Fibroblast of the aortic adventitia (primary cell): Measurements from ENCODE around the gene PRDX3. TPM values are rescaled to one million over a fixed set of nuclear protein-coding genes. Genes with fewer than 3 reads are reported as not detected.

Experiments
- DNase-seq: peaks from one replicate; pipeline ENCODE4 v3.0.0-alpha.2; 2010; ENCODE audit warnings: low read depth
- H3K4me3 ChIP-seq: 2 replicates; pipeline ENCODE4 v1.5.1; 2011; ENCODE audit warnings: low read depth, mild to moderate bottlenecking, control low read depth, low read length, moderate library complexity
- total RNA-seq: library from RNA; depleted of rRNA; stranded (reverse); fragments of >200 nt; gene quantifications from 2 replicates; pipeline ENCODE4 v1.2.3, GENCODE V29; 2012; ENCODE audit warnings: low replicate concordance
- TF ChIP-seq, protein P1 (sequence below): IDR thresholded peaks from 2 replicates; pipeline ENCODE4 v1.5.1; 2011; ENCODE audit warnings: mild to moderate bottlenecking, low read length, control low read depth, inconsistent platforms; ENCODE audit not compliant: insufficient read depth

Gene PRDX3
- total RNA-seq, 1 donor, result 189 TPM

DNA sequence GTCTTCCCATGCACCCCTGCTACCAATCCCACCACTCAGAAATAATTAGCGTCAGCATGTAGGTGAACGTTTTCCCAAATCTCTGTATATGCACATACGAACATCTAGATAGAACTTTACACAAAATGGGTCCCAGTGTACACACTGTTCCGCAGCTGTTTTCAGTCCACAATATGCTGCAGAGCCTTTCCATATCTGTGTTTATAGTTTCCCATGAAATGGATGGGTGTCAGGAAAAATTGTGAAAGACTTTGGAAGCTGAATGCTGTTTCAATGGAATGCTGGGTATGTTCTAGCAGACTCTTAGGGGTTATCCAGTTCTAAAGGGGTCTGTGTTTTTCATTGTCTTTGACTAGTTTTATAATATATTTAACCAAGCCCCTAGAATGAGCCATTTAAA is 42.6 kb upstream of the PRDX3 start:
- H3K4me3 ChIP-seq, result no peak overlapping the region
- DNase-seq, result peak; percentile 76
- TF ChIP-seq, protein P1, sequence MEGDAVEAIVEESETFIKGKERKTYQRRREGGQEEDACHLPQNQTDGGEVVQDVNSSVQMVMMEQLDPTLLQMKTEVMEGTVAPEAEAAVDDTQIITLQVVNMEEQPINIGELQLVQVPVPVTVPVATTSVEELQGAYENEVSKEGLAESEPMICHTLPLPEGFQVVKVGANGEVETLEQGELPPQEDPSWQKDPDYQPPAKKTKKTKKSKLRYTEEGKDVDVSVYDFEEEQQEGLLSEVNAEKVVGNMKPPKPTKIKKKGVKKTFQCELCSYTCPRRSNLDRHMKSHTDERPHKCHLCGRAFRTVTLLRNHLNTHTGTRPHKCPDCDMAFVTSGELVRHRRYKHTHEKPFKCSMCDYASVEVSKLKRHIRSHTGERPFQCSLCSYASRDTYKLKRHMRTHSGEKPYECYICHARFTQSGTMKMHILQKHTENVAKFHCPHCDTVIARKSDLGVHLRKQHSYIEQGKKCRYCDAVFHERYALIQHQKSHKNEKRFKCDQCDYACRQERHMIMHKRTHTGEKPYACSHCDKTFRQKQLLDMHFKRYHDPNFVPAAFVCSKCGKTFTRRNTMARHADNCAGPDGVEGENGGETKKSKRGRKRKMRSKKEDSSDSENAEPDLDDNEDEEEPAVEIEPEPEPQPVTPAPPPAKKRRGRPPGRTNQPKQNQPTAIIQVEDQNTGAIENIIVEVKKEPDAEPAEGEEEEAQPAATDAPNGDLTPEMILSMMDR, result no peak

DNA sequence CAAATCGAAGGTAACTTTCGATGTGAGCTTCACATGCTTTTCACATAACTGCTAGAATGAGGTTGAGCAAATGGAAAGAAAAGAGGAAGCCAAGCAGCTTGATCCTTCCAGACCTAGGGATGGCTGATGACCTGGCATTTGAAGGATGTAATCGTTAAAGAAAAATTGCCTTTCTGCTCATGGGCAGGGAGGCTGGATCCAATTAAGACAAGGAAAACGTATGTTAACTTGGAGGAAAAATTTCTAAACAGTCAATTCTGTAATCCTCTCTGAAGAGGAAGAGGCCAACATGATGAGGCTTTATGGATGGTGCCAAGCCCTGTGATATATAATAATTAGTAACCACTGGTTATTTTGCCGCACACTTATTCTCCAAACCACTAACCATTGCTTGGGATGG is 41.3 kb upstream of the PRDX3 start:
- TF ChIP-seq, protein P1, result no peak
- peak; percentile 46 for DNase-seq
- no peak overlapping the region for H3K4me3 ChIP-seq

DNA sequence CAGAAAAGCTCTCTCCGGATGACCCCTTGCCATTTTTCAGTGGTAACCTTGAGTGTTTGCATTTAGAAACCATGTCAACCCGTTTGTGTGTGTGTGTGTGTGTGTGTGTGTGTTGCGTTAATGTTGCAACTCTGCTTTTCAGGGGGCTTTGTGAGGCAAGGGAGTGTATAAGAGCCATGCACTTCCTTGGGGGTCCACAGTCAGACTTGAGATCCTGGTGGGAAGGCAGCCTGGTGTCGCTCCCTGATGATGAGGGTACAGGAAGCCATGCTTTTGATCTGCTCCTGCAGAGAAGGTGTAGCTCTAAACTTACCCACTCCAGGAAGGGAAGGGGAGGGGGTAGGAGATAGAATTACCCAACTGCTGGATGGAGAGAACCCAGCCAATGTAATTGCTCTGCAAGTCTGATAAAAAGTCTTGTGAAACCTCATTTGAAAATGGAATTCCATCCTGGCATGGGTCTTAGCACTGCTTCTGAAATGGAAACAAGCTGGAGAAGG is 39.4 kb upstream of the PRDX3 start:
- peak; percentile 92 for DNase-seq
- H3K4me3 ChIP-seq, result no peak overlapping the region
- TF ChIP-seq, protein P1, result no peak

DNA sequence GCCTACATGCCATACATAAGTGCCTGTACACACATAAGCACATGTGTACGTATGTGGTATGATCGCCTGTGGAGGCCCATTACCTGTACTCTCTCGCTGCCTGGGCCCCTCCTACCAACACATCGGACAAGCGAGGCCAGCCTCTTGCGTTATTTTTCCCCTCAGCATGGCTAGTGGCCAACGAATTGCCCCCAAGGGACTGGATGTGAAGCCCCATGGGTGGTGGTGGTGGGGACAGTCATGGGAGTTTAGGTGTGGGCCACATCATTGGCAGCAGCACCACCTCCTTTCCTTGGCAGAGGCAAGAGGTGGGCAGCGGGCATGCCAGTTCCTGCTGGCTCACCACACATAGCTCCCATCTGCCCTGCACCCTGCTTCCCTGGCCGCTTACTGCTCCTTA is 38.8 kb upstream of the PRDX3 start:
- H3K4me3 ChIP-seq, result no peak overlapping the region
- no peak for DNase-seq
- TF ChIP-seq, protein P1, result no peak

DNA sequence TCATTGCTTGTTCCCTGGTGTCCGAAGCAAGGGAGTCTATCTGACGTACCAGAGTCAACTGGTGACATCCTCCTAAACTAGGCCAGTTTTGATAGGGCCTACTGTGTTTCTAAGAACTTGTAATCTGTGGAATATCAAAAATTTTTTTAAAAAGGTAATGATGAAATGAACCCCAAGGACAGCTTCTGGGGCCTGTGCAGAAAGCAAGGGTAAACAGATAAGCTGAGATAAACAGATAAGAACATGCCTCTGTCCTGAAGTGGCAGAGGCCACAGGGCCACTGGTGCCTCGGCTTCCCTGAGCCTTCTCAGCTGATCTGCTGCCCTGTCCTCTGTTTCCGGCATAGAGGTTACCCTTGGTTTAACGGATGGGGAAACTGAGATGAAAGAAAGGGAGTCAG is 37.5 kb upstream of the PRDX3 start:
- no peak for DNase-seq
- H3K4me3 ChIP-seq, result no peak overlapping the region
- TF ChIP-seq, protein P1, result no peak

DNA sequence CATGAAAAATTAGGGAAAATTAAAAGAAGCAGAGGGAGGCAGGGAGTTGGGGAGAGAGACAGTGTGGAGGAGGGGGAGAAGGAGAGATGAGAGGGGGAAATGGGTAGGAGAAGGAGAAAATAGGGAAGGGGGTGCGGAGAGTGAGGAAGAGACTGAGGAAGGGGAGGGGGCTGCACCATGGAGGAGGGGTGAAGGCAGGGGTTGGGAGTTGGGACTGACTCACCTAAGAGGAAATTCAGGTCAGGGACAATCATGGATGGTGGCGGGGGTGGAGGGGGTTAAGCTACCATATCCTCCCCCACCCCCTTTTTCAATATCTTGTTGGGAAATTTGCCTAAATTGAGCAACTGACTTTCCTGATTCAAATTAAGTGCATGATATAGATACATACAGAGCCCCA is 36.8 kb upstream of the PRDX3 start:
- TF ChIP-seq, protein P1, result no peak
- no peak for DNase-seq

More for the DNA sequence above, 36.8 kb upstream of the PRDX3 start:
- no peak overlapping the region for H3K4me3 ChIP-seq
